ENCODE results near the gene CPA4. TPM values are rescaled to one million over a fixed set of nuclear protein-coding genes. Genes with fewer than 3 reads are reported as not detected.

Gene CPA4
- total and polyA plus RNA-seq, 2 experiments from 2014 or later = not detected

GRCh38 chr7:130358471-130358870 is 65.5 kb downstream of the CPA4 start (continued):
- no peak for TF ChIP-seq REST (IDR thresholded peaks at IDR 0.05; ENCODE audit: unreplicated experiment)
- TF ChIP-seq CREB1 (CRISPR knock-in tag; IDR thresholded peaks at IDR 0.05; ENCODE audit: low read depth) = no peak

DNA sequence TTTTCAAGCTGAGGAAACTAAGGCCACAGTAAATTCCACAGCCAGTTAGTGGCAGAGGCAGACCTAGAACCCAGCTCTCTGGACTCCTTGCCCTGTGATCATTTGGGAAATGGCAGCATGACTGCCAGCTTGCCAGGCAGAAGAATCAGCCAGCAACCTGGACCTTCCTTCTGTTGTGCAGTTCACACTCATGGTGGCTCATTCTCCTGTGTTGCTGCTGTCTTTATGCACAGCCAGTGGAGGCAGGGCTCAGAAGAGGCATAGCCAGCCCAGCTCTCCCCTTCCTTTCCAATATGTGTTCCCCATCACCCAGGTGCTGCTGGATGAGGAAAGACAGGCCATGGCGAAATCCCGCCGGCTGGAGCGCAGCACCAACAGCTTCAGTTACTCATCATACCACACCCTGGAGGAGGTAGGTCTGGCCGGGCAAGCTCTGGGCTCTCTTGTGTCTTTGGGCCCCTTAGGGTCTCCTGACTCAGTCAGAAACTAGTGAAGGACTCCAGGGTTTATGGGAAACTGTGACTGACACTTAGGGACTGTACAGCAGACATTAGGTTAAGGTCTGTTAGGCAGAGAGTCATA is 66.4 kb downstream of the CPA4 start:
- Mint-ChIP-seq H3K9me3 (peaks cover 19% of the 10 kb centered on the region), H3K4me1 (peaks cover 16% of the 10 kb centered on the region), H3K4me3 (no peak overlapping the region), H3K27ac (no peak overlapping the region), H3K27me3 (ENCODE audit: insufficient read depth, low read depth, poor library complexity) (peaks cover 13% of the 10 kb centered on the region), H3K36me3 (ENCODE audit: low read depth) (peaks cover 13% of the 10 kb centered on the region; the same call in 2 of the 3 replicates)
- H4K20me1 ChIP-seq (replicated peaks; ENCODE audit: insufficient read depth) = no peaks in the 10 kb centered on the region
- H3K4me3 ChIP-seq = no peak overlapping the region
- H3K36me3 ChIP-seq (ENCODE audit: insufficient read depth) = no peaks in the 10 kb centered on the region
- no peak overlapping the region for H2AFZ ChIP-seq
- DNase-seq (ENCODE audit: low spot score) (no peak), ATAC-seq (no peak)
- H3K27ac ChIP-seq (ENCODE audit: low read depth) = no peak overlapping the region
- no peaks in the 10 kb centered on the region for H3K79me2 ChIP-seq (replicated peaks; ENCODE audit: insufficient read depth)
- no peaks in the 10 kb centered on the region for H3K27me3 ChIP-seq (ENCODE audit: insufficient read depth)
- 0 out of 2 replicates have a peak, but pooled peaks cover 5% of the 10 kb centered on the region for H3K9me2 ChIP-seq (ENCODE audit: insufficient read depth)
- no peak overlapping the region for H3K4me2 ChIP-seq
- no peaks in the 10 kb centered on the region for H3F3A ChIP-seq (replicated peaks; ENCODE audit: low read depth)
- H3K4me1 ChIP-seq (ENCODE audit: insufficient read depth) = peaks cover 6% of the 10 kb centered on the region
- TF ChIP-seq ZNF331 (CRISPR knock-in tag; IDR thresholded peaks at IDR 0.05; ENCODE audit: low read depth) (no peak), CREB1 (CRISPR knock-in tag; IDR thresholded peaks at IDR 0.05; ENCODE audit: low read depth) (no peak), JUNB (IDR thresholded peaks at IDR 0.05; ENCODE audit: unreplicated experiment) (no peak), EZH2phosphoT487 (IDR thresholded peaks at IDR 0.05; ENCODE audit: unreplicated experiment) (no peak), NANOG (IDR thresholded peaks at IDR 0.05; ENCODE audit: borderline replicate concordance) (no peak), REST (IDR thresholded peaks at IDR 0.05; ENCODE audit: unreplicated experiment) (no peak), EZH2 (IDR thresholded peaks at IDR 0.05; ENCODE audit: low read depth, unreplicated experiment) (no peak), ZNF114 (CRISPR knock-in tag; IDR thresholded peaks at IDR 0.05) (no peak)
- TF ChIP-seq, protein P1, sequence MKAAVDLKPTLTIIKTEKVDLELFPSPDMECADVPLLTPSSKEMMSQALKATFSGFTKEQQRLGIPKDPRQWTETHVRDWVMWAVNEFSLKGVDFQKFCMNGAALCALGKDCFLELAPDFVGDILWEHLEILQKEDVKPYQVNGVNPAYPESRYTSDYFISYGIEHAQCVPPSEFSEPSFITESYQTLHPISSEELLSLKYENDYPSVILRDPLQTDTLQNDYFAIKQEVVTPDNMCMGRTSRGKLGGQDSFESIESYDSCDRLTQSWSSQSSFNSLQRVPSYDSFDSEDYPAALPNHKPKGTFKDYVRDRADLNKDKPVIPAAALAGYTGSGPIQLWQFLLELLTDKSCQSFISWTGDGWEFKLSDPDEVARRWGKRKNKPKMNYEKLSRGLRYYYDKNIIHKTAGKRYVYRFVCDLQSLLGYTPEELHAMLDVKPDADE (IDR thresholded peaks at IDR 0.05) = no peak
- TF ChIP-seq, protein P2, sequence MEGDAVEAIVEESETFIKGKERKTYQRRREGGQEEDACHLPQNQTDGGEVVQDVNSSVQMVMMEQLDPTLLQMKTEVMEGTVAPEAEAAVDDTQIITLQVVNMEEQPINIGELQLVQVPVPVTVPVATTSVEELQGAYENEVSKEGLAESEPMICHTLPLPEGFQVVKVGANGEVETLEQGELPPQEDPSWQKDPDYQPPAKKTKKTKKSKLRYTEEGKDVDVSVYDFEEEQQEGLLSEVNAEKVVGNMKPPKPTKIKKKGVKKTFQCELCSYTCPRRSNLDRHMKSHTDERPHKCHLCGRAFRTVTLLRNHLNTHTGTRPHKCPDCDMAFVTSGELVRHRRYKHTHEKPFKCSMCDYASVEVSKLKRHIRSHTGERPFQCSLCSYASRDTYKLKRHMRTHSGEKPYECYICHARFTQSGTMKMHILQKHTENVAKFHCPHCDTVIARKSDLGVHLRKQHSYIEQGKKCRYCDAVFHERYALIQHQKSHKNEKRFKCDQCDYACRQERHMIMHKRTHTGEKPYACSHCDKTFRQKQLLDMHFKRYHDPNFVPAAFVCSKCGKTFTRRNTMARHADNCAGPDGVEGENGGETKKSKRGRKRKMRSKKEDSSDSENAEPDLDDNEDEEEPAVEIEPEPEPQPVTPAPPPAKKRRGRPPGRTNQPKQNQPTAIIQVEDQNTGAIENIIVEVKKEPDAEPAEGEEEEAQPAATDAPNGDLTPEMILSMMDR (conservative IDR thresholded peaks at IDR 0.05; ENCODE audit: low read depth in 2 of 2) = no peak

Data from GM23338 (cell line).